Measurements from ENCODE around the gene SLC26A11.
"Not testable (repeated sequence)": the region's sequence is repeated elsewhere in the genome, so short reads cannot be mapped to it uniquely, and the experiment has no call there.

The SLC26A11 gene

GRCh38 chr17:80196652-80197051, 23.6 kb upstream of the SLC26A11 start:
- DNase-seq, result no peak

DNA sequence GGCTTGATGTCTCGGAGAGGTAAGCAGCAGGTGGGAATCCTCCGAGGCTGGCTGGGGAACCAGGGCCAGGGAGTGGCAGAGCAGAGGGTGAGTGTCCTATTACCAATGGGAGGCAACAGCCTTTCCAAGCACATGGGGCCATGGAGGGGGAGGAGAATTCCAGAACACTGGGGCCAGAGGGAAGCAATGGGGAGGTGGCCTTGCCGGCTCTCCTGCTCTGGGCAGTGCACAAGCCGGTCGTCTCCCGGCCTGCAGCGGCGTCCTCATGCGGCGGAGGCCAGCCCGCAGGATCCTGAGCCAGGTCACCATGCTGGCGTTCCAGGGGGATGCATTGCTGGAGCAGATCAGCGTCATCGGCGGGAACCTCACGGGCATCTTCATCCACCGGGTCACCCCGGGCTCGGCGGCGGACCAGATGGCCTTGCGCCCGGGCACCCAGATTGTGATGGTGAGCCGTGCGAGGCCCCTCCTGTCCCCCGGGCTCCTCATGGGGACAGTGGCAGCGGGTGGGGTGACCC, 22.0 kb upstream of the SLC26A11 start:
- no peak for DNase-seq

DNA sequence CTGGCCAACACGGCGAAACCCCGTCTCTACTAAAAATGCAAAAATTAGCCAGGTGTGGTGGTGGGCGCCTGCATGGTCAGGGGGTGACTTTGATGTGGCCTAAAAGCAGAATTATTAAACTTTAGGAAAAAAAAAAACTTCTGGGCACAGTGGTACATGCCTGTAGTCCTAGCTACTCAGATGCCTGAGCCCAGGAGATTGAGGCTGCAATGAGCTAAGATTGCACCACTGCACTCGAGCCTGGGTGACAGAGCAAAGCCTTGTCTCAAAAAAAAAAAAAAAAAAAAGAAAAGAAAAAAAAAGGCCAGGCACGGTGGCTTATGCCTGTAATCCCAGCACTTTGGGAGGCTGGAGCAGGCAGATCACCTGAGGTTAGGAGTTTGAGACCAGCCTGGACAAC, 20.9 kb upstream of the SLC26A11 start:
- DNase-seq, result not testable (repeated sequence)

- DNase-seq, result no peak
Observed at GRCh38 chr17:80201446-80201845, 18.8 kb upstream of the SLC26A11 start.

DNA sequence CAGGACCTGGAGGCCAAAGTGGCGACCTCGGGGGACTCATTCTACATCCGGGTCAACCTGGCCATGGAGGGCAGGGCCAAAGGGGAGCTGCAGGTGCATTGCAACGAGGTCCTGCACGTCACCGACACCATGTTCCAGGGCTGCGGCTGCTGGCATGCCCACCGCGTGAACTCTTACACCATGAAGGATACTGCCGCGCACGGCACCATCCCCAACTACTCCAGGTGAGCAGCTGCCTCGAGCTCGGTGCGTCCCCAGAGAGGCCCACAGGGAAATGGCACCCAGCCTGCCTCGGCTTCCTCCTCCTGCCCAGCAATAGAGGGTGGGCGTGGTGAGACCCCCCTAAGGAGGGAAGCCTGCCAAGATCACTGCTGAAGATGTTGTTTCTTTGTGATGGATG, 18.0 kb upstream of the SLC26A11 start:
- no peak for DNase-seq

- no peak for DNase-seq
Observed at GRCh38 chr17:80203471-80203963, 16.7 kb upstream of the SLC26A11 start.

DNA sequence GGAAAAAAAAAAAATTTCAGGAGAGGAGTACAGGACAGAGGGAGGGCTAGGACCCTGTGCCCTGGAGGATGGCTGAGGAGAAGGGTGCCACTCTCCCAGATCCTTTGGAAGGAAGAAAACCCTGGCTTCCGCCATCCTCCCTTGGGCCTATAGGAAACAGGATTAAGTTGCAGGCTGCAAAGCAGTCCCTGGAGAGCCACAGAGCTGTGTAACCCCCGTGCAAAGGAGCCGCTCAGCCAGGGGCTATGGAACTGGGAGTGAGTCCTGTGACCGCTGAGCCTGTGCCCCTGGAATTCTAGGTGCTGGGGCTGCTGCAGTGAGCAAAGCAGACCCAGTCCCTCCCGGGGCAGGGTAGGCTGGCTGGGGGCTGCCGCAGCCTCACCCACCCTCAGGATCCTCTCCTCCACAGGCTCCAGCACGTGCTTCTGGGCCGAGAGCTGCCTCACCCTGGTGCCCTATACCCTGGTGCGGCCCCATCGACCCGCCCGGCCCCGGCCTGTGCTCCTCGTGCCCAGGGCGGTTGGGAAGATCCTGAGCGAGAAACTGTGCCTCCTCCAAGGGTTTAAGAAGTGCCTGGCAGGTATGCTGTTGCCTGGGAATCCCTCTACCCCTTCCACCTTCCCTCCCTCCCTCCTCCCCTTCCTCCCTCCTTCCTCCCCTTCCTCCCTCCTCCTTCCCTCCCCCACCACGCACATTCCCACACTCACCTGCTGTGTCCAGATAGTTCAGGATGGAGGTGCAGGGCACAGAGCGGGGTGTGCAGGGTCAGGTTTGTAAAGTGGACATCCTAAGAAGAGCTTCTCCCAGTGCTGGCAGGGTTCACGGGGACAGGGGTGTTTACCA, 15.4 kb upstream of the SLC26A11 start:
- no peak for DNase-seq

- DNase-seq, result no peak
Observed at GRCh38 chr17:80205811-80206210, 14.4 kb upstream of the SLC26A11 start.

- no peak for DNase-seq
Observed at GRCh38 chr17:80208050-80208449, 12.2 kb upstream of the SLC26A11 start.

- no peak for DNase-seq
Observed at GRCh38 chr17:80209765-80210164, 10.5 kb upstream of the SLC26A11 start.

GRCh38 chr17:80210348-80211108, 9.7 kb upstream of the SLC26A11 start:
- no peak for DNase-seq

DNA sequence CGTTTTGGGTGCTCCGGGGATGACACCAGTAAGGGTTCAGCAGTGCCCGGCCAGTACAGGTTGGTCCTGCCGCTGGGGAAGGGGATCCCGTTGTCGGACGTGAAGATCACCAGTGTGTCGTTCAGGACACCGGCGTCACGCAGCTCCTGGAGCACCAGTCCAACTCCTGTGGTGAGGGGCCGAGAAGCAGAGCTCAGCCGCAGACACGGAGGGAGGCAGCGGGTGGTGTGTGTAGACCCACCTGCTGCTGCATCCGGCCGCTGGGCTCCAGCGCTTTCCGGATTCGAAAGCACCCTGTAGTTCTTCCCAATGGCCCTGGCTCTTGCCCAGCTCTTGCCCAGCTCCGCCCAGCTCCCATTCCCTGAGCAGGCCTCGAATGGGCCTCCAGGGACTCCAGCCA, 8.1 kb upstream of the SLC26A11 start:
- no peak for DNase-seq

- no peak for DNase-seq
Observed at GRCh38 chr17:80212511-80212910, 7.7 kb upstream of the SLC26A11 start.

GRCh38 chr17:80212962-80213642, 7.1 kb upstream of the SLC26A11 start:
- no peak for DNase-seq

- no peak for DNase-seq
Observed at GRCh38 chr17:80213643-80213975, 6.6 kb upstream of the SLC26A11 start.

DNA sequence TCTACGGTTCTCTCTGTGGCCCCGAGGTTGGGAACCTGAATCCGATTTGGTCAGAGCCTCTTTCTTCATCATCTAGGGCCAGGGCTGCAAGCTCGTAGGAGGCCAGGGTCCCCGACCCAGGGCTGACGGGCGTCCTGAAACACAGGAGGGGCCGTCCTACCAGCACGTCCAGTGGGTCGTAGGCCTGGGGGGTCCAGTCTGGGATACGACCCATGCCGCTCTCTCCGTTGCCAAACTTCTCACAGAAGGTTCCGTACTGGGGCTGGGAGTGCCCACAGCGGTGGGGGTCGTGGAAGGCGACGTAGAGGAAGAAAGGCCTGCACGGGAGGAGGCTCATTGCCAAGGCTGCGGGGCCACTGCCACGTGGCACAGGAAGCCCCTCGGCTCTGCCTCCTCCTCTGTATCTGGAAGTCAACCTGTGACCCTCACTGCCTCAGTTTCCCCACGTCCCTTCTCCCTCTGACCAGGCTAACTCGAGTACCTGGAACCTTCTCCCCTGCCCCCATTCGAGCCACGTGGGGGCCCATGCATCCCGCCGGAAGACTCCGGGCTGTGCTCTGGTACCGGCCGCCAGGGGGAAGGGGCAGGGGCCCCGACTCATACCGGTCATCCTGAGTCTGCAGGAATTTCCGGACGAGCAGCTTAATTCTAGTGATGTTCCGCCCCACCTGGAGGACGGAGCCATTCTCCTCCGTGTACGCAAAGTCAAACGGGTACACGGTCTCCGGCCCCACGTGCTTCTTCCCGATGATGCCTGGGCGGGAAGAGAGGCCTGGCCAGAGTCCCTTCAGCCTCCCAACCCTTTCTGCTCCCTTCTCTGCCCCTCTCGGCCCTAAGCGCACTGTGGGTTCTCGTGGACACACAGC, 6.0 kb upstream of the SLC26A11 start:
- DNase-seq, result no peak

DNA sequence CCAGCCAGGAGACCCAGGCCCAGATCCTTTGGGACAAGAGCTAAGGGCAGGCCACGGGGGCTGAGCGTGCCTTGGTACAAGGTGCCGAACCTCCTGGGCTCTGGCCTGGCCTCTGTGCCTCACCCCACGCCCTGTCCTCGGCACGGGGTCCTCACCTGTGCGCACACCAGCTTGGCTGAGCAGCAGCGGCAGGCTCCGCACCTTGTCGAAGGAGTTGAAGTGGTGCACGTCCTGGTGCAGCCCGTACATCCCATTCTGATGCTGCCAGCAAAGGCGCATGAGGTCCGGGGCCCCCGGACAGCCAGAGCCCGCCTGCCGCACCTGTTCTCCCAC, 5.4 kb upstream of the SLC26A11 start:
- no peak for DNase-seq

DNA sequence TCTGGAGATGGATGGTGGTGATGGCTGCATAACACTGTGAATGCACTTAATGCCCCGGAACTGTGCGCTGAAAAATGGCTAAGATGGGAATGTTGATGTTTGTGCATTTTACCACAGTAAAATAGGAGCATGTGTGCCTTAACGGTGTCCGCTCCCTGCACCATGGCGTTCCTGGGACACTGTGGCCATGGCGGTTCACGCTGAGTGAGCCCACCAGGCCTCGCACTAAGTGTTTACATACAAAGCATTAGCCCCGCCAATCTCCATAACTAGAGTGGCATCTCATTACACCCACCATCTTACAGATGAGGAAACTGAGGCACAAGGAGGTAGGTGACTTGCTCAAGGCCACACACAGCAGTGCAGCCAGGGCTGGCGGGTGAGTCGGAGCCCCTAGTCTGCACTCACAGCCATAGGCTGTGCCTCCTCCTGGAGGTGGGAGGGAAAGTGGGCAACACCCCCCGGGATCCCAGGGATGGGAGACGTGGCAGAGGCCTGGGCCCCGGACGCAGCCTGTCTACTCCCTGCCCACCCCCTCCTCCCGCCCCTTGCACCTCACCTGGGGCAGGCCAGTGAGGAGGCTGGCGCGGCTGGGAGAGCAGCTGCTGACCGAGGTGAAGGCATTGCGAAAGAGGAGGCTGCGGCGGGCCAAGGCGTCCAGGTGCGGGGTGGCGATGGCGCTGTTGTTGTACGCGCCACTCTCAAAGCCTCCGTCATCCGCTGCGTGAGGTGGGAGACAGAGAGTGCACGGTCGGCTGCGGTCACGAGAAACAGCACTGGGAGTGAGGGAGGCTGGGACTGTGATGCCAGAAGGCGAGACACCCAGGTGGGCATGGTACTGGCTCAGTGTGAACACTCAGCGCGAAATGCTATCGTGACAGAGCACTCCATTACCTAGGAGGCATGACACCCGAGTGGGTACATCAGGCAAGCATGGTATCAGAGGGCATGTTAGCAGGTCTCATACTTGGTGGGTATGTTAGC, 3.5 kb upstream of the SLC26A11 start:
- DNase-seq, result no peak

- DNase-seq, result no peak
Observed at GRCh38 chr17:80217703-80218362, 2.4 kb upstream of the SLC26A11 start.

GRCh38 chr17:80218391-80218790, 1.8 kb upstream of the SLC26A11 start:
- DNase-seq, result no peak

All from NCI-H2029 (cell line).